Measurements from ENCODE around the gene ZBTB8B.
"Not testable (repeated sequence)": the region's sequence is repeated elsewhere in the genome, so short reads cannot be mapped to it uniquely, and the experiment has no call there.

The ZBTB8B gene

GRCh38 chr1:32470431-32470830 is 5.6 kb downstream of the ZBTB8B start:
- DNase-seq (ENCODE audit: low read depth) = no peak

- peak; percentile 9 for DNase-seq (ENCODE audit: low read depth)
These were observed 6.3 kb downstream of the ZBTB8B start for GRCh38 chr1:32470991-32471694.

DNA sequence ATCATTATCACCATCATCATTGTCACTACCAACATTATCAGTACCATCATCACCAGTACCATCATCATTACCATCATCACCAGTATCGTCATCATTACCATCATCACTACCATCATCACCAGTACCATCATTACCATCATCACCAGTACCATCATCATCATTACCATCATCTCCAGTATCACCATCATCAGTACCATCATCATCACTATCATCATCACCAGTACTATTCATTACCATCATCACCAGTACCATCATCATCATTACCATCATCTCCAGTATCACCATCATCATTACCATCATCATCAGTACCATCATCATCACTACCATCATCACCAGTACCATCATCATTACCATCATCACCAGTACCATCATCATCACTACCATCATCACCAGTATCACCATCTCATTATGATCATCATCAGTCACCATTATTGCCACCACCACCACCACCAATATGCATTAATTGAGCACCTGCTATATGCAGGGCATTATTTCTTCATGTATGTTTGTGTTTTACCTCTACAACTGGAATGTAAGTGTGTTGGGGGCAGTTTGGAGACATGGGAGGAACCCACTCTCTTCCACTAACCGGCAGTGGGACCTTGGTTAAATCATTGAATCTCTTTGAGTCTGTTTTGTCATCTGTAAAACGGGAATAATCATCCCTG is 7.0 kb downstream of the ZBTB8B start:
- no peak for DNase-seq (ENCODE audit: low read depth)

GRCh38 chr1:32472966-32473365 is 8.1 kb downstream of the ZBTB8B start:
- DNase-seq (ENCODE audit: low read depth) = not testable (repeated sequence)

- no peak for DNase-seq (ENCODE audit: low read depth)
These were observed 10.1 kb downstream of the ZBTB8B start for GRCh38 chr1:32474954-32475353.

DNA sequence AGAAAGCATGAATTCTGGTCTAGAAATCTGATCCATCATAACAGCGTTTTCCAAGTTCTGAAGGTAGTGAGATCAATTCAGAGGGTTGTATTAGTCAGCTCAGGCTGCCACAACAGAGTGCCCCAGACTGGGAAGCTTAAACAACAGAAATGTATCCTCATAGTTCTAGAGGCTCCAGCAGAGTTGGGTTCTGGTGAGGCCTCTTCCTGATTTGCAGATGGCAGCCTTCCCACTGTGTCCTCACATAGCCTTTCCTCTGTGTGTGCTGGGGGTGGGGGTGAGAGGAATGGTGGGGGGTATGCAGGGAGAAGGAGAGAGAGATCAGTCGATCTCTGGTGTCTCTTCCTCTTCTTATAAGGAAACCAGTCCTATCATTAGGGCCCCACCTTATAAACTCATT is 15.1 kb downstream of the ZBTB8B start:
- DNase-seq (ENCODE audit: low read depth) = no peak

DNA sequence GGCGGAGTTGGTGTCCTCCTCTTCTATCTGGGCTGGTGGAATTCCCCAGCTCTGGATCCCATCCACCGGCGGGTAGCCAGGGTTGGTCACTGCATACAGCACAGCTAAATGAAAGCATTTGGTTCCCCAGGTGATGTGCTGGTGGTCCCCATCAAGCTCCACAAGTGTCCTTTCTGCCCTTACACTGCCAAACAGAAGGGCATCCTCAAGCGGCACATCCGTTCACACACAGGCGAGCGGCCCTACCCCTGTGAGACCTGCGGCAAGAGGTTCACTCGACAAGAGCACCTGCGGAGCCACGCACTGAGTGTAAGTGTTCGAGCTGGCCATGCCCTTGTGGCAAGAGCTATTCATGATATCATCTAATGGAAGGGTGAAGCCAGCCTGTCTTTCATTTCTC is 15.9 kb downstream of the ZBTB8B start:
- no peak for DNase-seq (ENCODE audit: low read depth)

DNA sequence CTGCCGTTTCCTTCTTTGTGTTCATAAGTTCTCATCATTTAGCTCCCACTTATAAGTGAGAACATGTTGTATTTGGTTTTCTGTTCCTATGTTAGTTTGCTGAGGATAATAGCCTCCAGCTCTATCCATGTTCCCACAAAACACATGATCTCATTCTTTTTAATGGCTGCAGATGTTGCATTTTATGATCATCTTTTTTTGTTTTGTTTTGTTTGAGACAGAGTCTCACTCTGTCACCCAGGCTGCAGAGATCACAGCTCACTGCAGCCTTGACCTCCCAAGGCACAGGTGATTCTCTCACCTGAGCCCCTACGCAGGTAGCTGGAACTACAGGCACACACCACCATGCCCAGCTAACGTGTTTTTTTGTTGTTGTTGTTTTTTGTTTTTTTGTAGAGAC is 16.9 kb downstream of the ZBTB8B start:
- DNase-seq (ENCODE audit: low read depth) = not testable (repeated sequence)

- DNase-seq (ENCODE audit: low read depth) = no peak
These were observed 20.8 kb downstream of the ZBTB8B start for GRCh38 chr1:32485554-32486255.

DNA sequence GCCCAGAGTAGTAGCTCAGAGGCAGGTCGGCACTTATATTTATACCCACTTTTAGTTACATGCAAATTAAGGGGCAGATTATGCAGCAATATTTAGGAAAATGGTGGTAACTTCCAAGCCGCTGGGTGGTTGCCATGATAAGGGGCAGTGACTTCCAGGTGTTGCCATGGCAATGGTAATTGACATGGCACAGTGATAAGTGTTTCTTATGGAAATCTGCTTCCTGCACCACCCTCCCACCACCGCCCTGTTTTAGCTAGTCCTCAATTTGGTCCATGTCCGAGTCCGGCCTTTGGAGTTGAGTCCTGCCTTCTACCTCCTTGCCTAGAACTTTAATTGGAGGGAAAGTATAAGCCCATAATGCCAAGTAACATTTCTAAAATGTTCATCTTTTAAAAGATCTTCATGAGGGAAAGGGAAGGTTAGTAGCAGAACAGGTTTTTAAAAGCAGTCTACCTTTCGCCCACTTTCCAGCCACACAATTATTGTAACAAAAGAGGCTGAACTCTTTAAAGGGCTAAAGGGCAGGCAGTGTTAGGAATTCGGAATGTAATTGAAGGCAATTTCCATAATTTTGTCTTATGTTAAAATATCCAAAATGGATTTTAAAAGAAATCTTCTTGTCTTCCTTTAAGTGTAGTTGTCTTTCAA is 21.7 kb downstream of the ZBTB8B start:
- DNase-seq (ENCODE audit: low read depth) = no peak

DNA sequence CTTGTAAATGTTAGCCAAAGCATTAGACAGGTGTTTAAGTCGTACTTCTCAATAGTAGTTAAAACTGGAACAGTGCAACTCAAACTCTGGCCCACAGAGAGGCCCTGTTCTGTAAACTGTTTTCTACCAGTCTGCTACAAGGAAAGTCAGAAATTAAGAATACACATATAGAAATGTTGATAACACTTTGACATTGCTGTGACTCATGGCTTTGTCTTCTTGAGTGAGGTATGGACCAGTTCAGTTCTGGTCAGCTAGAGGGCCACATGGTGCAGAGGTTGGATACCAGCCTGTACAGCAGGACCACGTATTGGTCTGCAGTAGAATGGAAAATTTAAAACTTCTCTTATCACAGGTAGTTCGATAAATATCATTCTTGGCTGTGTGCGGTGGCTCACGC is 22.3 kb downstream of the ZBTB8B start:
- DNase-seq (ENCODE audit: low read depth) = no peak

GRCh38 chr1:32489774-32490454 is 25.0 kb downstream of the ZBTB8B start:
- DNase-seq (ENCODE audit: low read depth) = no peak

DNA sequence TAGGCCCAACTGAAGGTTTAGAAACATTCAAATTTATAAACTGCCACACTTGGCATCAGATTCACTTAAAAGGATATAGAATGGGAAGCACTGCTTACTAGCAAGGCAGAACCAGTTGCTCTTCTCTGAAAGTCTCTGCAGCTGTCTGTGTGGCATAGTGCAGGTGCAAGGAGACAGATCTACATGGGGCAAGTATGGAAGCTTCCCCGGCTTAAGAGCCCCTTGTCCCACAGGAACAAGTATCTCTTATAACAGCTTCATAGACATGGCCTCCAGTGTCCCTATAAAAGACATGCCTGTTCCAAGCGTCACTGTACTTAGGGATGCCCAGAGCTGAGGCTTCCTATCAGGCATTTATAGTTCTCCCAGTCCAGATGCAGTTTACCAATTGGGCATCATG is 26.5 kb downstream of the ZBTB8B start:
- DNase-seq (ENCODE audit: low read depth) = no peak

- DNase-seq (ENCODE audit: low read depth) = no peak
These were observed 29.3 kb downstream of the ZBTB8B start for GRCh38 chr1:32494196-32494595.

- DNase-seq (ENCODE audit: low read depth) = no peak
These were observed 30.0 kb downstream of the ZBTB8B start for GRCh38 chr1:32494711-32495337.

- DNase-seq (ENCODE audit: low read depth) = no peak
These were observed 31.3 kb downstream of the ZBTB8B start for GRCh38 chr1:32496127-32496526.

DNA sequence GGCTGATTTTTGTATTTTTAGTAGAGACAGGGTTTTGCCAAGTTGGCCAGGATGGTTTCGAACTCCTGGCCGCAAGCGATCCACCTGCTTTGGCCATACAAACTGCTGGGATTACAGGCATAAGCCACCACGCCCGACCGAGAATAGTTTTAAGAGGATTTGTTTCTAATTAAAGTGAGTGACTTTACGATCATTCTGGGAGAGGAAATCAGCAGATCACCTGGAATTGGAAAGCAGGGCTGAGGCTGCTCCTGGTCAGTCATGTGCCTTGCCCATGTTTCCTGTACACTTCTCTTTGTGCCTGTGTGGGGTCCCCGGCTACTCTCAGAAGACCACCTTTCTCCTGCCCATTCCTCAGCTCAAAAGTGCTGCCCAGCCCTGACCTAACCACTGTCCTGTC is 33.9 kb downstream of the ZBTB8B start:
- DNase-seq (ENCODE audit: low read depth) = no peak

- peak; percentile 11 for DNase-seq (ENCODE audit: low read depth)
These were observed 35.7 kb downstream of the ZBTB8B start for GRCh38 chr1:32500387-32501209.

- no peak for DNase-seq (ENCODE audit: low read depth)
These were observed 37.0 kb downstream of the ZBTB8B start for GRCh38 chr1:32501865-32502264.

GRCh38 chr1:32503153-32503552 is 38.3 kb downstream of the ZBTB8B start:
- DNase-seq (ENCODE audit: low read depth) = no peak

DNA sequence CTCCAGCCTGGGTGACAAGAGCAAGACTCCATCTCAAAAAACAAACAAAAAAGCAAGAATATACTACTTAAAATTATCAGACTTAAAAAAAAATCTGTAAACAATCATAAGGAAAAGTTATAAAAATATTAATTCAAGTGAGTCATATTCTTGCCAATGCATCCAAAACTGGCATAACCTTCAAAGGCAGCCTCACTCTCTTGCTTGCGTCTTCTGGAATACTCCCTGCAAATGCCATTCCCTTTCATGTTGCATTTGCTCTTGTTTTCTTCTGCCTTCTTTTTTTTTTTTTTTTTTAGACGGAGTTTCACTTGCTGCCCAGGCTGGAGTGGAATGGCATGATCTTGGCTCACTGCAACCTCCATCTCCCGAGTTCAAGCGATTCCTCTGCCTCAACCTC is 42.1 kb downstream of the ZBTB8B start:
- no peak for DNase-seq (ENCODE audit: low read depth)

Measured in activated T-cell treated with anti-CD3 and anti-CD28 coated beads for 24 hours (primary cell).